ENCODE measurements around the gene CACNA2D3. TPM values are rescaled to one million over a fixed set of nuclear protein-coding genes. Genes with fewer than 3 reads are reported as not detected.
A peak's percentile ranks its signal among the peaks of the same experiment; 100 is the strongest.

The CACNA2D3 gene
- total RNA-seq, 1 donor from 2014 or later = not detected

- H3K4me3 Mint-ChIP-seq (ENCODE audit: unreplicated experiment) = no peak overlapping the region
- H3K27ac Mint-ChIP-seq (ENCODE audit: unreplicated experiment) = no peak overlapping the region
- no peaks in the 10 kb centered on the region for H3K27me3 Mint-ChIP-seq (ENCODE audit: low read depth)
- H3K36me3 Mint-ChIP-seq (ENCODE audit: low read depth) = no peaks in the 10 kb centered on the region
- no peaks in the 10 kb centered on the region for H3K9me3 Mint-ChIP-seq (ENCODE audit: low read depth)
- DNase-seq (ENCODE audit: low spot score) = no peak
- peak; percentile 89 for TF ChIP-seq CTCF (IDR thresholded peaks at IDR 0.05)
- H3K4me1 Mint-ChIP-seq (ENCODE audit: low read depth) = peaks cover 22% of the 10 kb centered on the region
Measured at GRCh38 chr3:54870423-54870822, 748.1 kb downstream of the CACNA2D3 start.

GRCh38 chr3:54871867-54872266 lies 749.5 kb downstream of the CACNA2D3 start:
- no peaks in the 10 kb centered on the region for H3K27me3 Mint-ChIP-seq (ENCODE audit: low read depth)
- no peak for DNase-seq (ENCODE audit: low spot score)
- H3K4me1 Mint-ChIP-seq (ENCODE audit: low read depth) = peaks cover 28% of the 10 kb centered on the region
- no peak for TF ChIP-seq CTCF (IDR thresholded peaks at IDR 0.05)
- no peaks in the 10 kb centered on the region for H3K36me3 Mint-ChIP-seq (ENCODE audit: low read depth)
- H3K27ac Mint-ChIP-seq (ENCODE audit: unreplicated experiment) = no peak overlapping the region
- H3K4me3 Mint-ChIP-seq (ENCODE audit: unreplicated experiment) = no peak overlapping the region
- H3K9me3 Mint-ChIP-seq (ENCODE audit: low read depth) = no peaks in the 10 kb centered on the region

- Mint-ChIP-seq H3K4me3 (ENCODE audit: unreplicated experiment) (no peak overlapping the region), H3K36me3 (ENCODE audit: low read depth) (no peaks in the 10 kb centered on the region), H3K9me3 (ENCODE audit: low read depth) (no peaks in the 10 kb centered on the region), H3K27me3 (ENCODE audit: low read depth) (no peaks in the 10 kb centered on the region), H3K4me1 (ENCODE audit: low read depth) (peaks cover 40% of the 10 kb centered on the region), H3K27ac (ENCODE audit: unreplicated experiment) (no peak overlapping the region)
- DNase-seq (ENCODE audit: low spot score) = no peak
- no peak for TF ChIP-seq CTCF (IDR thresholded peaks at IDR 0.05)
Measured at GRCh38 chr3:54873059-54874010, 751.0 kb downstream of the CACNA2D3 start.

GRCh38 chr3:54874816-54875556 lies 752.6 kb downstream of the CACNA2D3 start:
- Mint-ChIP-seq H3K27me3 (ENCODE audit: low read depth) (no peaks in the 10 kb centered on the region), H3K4me3 (ENCODE audit: unreplicated experiment) (no peak overlapping the region), H3K9me3 (ENCODE audit: low read depth) (no peaks in the 10 kb centered on the region), H3K4me1 (ENCODE audit: low read depth) (peaks cover 47% of the 10 kb centered on the region), H3K36me3 (ENCODE audit: low read depth) (no peaks in the 10 kb centered on the region), H3K27ac (ENCODE audit: unreplicated experiment) (no peak overlapping the region)
- TF ChIP-seq CTCF (IDR thresholded peaks at IDR 0.05) = no peak
- no peak for DNase-seq (ENCODE audit: low spot score)

- Mint-ChIP-seq H3K27ac (ENCODE audit: unreplicated experiment) (no peak overlapping the region), H3K9me3 (ENCODE audit: low read depth) (no peaks in the 10 kb centered on the region), H3K4me1 (ENCODE audit: low read depth) (peaks cover 45% of the 10 kb centered on the region), H3K36me3 (ENCODE audit: low read depth) (no peaks in the 10 kb centered on the region), H3K4me3 (ENCODE audit: unreplicated experiment) (no peak overlapping the region), H3K27me3 (ENCODE audit: low read depth) (no peaks in the 10 kb centered on the region)
- no peak for TF ChIP-seq CTCF (IDR thresholded peaks at IDR 0.05)
- DNase-seq (ENCODE audit: low spot score) = no peak
Measured at GRCh38 chr3:54875596-54876268, 753.4 kb downstream of the CACNA2D3 start.

Data from chondrocyte (in vitro differentiated cells).